ENCODE data around the gene PTHLH. TPM values are rescaled to one million over a fixed set of nuclear protein-coding genes. Genes with fewer than 3 reads are reported as not detected.

Gene PTHLH
- total RNA-seq, 1 experiment from 2014 or later: 5.4 TPM

- H3K27ac Mint-ChIP-seq (ENCODE audit: low read depth, unreplicated experiment): no peak overlapping the region
- POLR2A ChIA-PET: interaction anchor here (0.5 kb wide), 1 partner anchor 130 kb away, joined by 4 read pairs; no protein-coding TSS in a partner anchor
Measured at GRCh38 chr12:27927347-27927746, 45.2 kb downstream of the PTHLH start.

DNA sequence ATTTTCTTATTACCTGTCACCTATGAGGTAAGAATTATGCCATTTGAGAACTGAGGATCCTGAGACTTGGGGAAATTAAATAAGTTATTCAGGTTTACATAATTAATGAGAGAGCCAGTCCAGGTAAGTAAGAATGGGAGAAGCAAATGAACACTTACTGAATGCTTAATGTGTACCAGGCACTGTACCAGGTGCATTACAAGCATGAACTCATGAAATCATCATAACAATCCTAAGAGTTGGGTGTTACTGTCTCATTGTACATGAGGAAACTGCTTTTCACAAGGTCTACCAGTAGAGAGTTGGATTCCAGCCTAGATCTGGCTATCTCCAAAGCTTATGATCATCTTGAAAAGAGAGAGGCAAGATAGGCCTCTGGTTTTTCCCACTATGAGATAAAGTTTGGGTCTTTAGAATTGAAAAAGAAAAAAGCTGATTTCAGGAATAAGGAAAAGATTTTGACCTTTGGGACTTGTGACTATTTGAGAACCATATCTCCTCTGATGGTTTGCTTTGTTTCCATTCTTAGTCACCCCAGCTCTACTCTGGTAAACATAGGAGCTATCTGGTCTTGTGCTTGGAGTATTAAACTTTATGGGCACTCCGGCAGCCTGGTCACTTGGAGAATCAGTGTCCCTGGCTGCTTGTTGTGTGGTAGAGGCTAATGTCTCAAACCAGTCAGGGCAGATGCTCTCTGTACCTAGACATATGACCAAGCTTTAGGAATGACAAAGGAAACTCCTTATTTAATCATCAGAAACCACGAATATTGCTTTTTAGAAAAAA, 48.0 kb downstream of the PTHLH start:
- CTCF ChIA-PET: interaction anchor here (0.6 to 0.7 kb wide), 2 partner anchors 10 to 972 kb away, joined by 3 to 5 read pairs; no protein-coding TSS in a partner anchor

More at GRCh38 chr12:27927347-27927746, 45.2 kb downstream of the PTHLH start:
- no peak overlapping the region for H3K4me3 Mint-ChIP-seq (ENCODE audit: unreplicated experiment)
- peaks cover 15% of the 10 kb centered on the region for H3K4me1 Mint-ChIP-seq (ENCODE audit: insufficient read depth, unreplicated experiment)
- DNase-seq (ENCODE audit: unreplicated experiment): no peak
- H3K36me3 Mint-ChIP-seq (ENCODE audit: insufficient read depth, unreplicated experiment): no peaks in the 10 kb centered on the region
- no TSS peak for BruUV-seq (replicated peaks)
- CTCF ChIA-PET: interaction anchor here (0.8 to 4.9 kb wide), 4 partner anchors 13 to 107 kb away, joined by 3 to 27 read pairs (median 4); no protein-coding TSS in a partner anchor
- H3K9me3 Mint-ChIP-seq (ENCODE audit: unreplicated experiment): no peaks in the 10 kb centered on the region
- intact Hi-C loops (cut with micrococcal nuclease): no loop called here
- no peak for TF ChIP-seq CTCF (IDR thresholded peaks at IDR 0.05; ENCODE audit: unreplicated experiment)
- H3K27me3 Mint-ChIP-seq (ENCODE audit: insufficient read depth, unreplicated experiment): no peaks in the 10 kb centered on the region

DNA sequence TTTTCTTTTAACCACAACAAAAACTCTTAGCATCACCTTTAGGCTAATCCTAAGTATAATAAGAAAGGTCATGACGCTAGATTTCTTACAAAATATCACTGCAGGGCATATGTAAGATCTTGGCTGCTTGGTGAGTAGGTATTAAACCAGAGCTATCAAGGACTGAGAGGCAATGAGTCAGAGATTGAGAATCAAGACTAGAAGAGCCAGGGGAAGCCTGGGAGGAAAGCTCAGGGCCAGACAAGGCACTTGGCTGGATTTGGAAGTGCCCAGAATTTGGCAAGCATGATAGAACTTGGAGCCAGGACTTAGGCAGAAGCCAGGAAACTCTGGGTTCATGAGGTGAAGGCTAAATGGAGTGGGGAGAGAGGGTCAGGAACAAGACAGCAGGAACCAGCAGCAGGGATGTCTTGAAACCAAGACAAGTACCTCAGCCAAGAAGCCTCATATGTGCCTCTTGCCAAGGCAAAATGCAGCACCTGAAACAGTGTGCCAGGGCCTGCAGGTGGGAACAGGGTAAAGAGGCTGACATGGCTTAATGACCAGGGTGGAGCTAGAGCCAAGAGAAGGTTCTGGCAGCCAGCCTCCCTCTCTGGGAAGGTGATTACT, 49.9 kb downstream of the PTHLH start:
- ChIA-PET POLR2A (interaction anchor here (0.7 to 1.7 kb wide), 7 partner anchors 16 to 270 kb away, joined by 3 to 11 read pairs (median 5); no protein-coding TSS in a partner anchor), CTCF (interaction anchor here (0.6 to 1.1 kb wide), 4 partner anchors 16 to 187 kb away, joined by 3 to 4 read pairs (median 4); no protein-coding TSS in a partner anchor)
- no peaks in the 10 kb centered on the region for H3K36me3 Mint-ChIP-seq (ENCODE audit: insufficient read depth, unreplicated experiment)
- H3K27ac Mint-ChIP-seq (ENCODE audit: low read depth, unreplicated experiment): peak overlapping the region; percentile 20
- intact Hi-C loops (cut with micrococcal nuclease): no loop called here
- TF ChIP-seq CTCF (IDR thresholded peaks at IDR 0.05; ENCODE audit: unreplicated experiment): no peak
- no peak overlapping the region for H3K4me3 Mint-ChIP-seq (ENCODE audit: unreplicated experiment)
- H3K9me3 Mint-ChIP-seq (ENCODE audit: unreplicated experiment): no peaks in the 10 kb centered on the region
- no peaks in the 10 kb centered on the region for H3K27me3 Mint-ChIP-seq (ENCODE audit: insufficient read depth, unreplicated experiment)
- H3K4me1 Mint-ChIP-seq (ENCODE audit: insufficient read depth, unreplicated experiment): peaks cover 19% of the 10 kb centered on the region
- peak; percentile 98 for DNase-seq (ENCODE audit: unreplicated experiment)
- no TSS peak for BruUV-seq (replicated peaks)

More for the DNA sequence above, 48.0 kb downstream of the PTHLH start:
- DNase-seq (ENCODE audit: unreplicated experiment): no peak
- H3K4me3 Mint-ChIP-seq (ENCODE audit: unreplicated experiment): no peak overlapping the region
- no peaks in the 10 kb centered on the region for H3K27me3 Mint-ChIP-seq (ENCODE audit: insufficient read depth, unreplicated experiment)
- no peaks in the 10 kb centered on the region for H3K36me3 Mint-ChIP-seq (ENCODE audit: insufficient read depth, unreplicated experiment)
- TF ChIP-seq CTCF (IDR thresholded peaks at IDR 0.05; ENCODE audit: unreplicated experiment): no peak
- intact Hi-C loops (cut with micrococcal nuclease): no loop called here
- H3K27ac Mint-ChIP-seq (ENCODE audit: low read depth, unreplicated experiment): no peak overlapping the region
- POLR2A ChIA-PET: interaction anchor here (0.6 kb wide), 1 partner anchor 28 kb away, joined by 3 read pairs; no protein-coding TSS in a partner anchor
- peaks cover 19% of the 10 kb centered on the region for H3K4me1 Mint-ChIP-seq (ENCODE audit: insufficient read depth, unreplicated experiment)
- BruUV-seq (replicated peaks): no TSS peak
- no peaks in the 10 kb centered on the region for H3K9me3 Mint-ChIP-seq (ENCODE audit: unreplicated experiment)

GRCh38 chr12:27919671-27920235, 52.8 kb downstream of the PTHLH start:
- intact Hi-C loops (cut with micrococcal nuclease): no loop called here
- Mint-ChIP-seq H3K27me3 (ENCODE audit: insufficient read depth, unreplicated experiment) (no peaks in the 10 kb centered on the region), H3K36me3 (ENCODE audit: insufficient read depth, unreplicated experiment) (no peaks in the 10 kb centered on the region), H3K4me1 (ENCODE audit: insufficient read depth, unreplicated experiment) (peaks cover 19% of the 10 kb centered on the region), H3K27ac (ENCODE audit: low read depth, unreplicated experiment) (no peak overlapping the region), H3K4me3 (ENCODE audit: unreplicated experiment) (no peak overlapping the region), H3K9me3 (ENCODE audit: unreplicated experiment) (peaks cover 11% of the 10 kb centered on the region)
- POLR2A ChIA-PET: no interaction called here
- no TSS peak for BruUV-seq (replicated peaks)
- TF ChIP-seq CTCF (IDR thresholded peaks at IDR 0.05; ENCODE audit: unreplicated experiment): no peak
- CTCF ChIA-PET: no interaction called here
- no peak for DNase-seq (ENCODE audit: unreplicated experiment)
